ENCODE data around the gene SEPHS1. TPM values are rescaled to one million over a fixed set of nuclear protein-coding genes. Genes with fewer than 3 reads are reported as not detected.

The SEPHS1 gene
- total RNA-seq, 2 donors from 2014 or later: 20.7 to 22.8 TPM

DNA sequence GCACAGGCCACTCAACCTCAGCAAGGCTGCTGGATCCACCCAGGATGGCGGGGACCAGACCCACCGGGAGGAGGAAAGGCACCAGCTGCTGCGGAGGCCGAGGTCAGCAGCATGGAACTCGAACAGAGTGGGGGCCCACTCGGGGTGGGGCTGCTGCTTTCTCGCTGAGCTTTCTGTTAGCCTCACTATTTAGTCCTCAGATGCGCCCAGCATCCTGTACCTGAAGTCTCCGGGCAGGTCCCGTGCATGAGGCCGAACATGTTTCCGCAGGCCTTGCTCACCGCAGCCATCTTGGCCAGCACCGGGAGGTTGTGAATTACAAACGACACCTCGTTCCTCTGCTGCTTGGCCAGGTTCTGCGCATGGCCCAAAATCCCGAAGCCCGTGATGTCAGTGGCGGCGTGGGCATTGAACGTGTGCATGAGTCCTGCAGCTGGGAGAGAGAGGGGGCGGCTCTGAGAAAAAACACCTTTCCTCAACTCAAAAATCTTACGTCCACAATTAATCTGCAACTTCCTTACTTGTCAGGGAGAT is 25.4 kb downstream of the SEPHS1 start:
- TF ChIP-seq, protein P1, sequence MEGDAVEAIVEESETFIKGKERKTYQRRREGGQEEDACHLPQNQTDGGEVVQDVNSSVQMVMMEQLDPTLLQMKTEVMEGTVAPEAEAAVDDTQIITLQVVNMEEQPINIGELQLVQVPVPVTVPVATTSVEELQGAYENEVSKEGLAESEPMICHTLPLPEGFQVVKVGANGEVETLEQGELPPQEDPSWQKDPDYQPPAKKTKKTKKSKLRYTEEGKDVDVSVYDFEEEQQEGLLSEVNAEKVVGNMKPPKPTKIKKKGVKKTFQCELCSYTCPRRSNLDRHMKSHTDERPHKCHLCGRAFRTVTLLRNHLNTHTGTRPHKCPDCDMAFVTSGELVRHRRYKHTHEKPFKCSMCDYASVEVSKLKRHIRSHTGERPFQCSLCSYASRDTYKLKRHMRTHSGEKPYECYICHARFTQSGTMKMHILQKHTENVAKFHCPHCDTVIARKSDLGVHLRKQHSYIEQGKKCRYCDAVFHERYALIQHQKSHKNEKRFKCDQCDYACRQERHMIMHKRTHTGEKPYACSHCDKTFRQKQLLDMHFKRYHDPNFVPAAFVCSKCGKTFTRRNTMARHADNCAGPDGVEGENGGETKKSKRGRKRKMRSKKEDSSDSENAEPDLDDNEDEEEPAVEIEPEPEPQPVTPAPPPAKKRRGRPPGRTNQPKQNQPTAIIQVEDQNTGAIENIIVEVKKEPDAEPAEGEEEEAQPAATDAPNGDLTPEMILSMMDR (IDR thresholded peaks at IDR 0.05): no peak
- H3K4me1 ChIP-seq: no peaks in the 10 kb centered on the region
- DNase-seq (ENCODE audit: low spot score): no peak
- H3K36me3 ChIP-seq: peaks cover 70% of the 10 kb centered on the region
- no peaks in the 10 kb centered on the region for H3K9me3 ChIP-seq
- H3K4me3 ChIP-seq: no peak overlapping the region
- H3K27ac ChIP-seq: no peak overlapping the region
- H3K27me3 ChIP-seq: no peaks in the 10 kb centered on the region

DNA sequence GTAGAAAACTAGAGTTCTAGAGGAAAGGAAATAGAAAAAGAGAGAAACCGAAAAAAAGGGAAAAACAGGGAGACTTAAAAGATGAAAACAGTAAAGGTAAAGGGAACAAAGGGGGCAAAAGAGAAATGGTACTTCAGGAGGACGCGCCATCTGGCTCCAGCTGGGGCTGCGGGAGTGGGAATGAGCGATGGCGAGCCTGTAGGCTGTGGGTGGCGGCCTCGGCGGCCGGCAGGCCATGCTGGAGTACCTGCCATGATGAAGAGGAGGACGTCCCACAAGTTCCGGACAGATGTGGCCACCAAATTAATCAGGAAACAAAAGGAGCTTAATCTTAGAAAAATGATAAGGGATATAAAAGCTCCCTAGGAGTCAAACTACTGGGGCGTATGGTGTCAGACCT is 26.5 kb downstream of the SEPHS1 start:
- no peaks in the 10 kb centered on the region for H3K4me1 ChIP-seq
- no peaks in the 10 kb centered on the region for H3K27me3 ChIP-seq
- TF ChIP-seq, protein P1 (IDR thresholded peaks at IDR 0.05): no peak
- H3K27ac ChIP-seq: no peak overlapping the region
- H3K9me3 ChIP-seq: no peaks in the 10 kb centered on the region
- H3K4me3 ChIP-seq: no peak overlapping the region
- no peak for DNase-seq (ENCODE audit: low spot score)
- H3K36me3 ChIP-seq: peaks cover 62% of the 10 kb centered on the region

DNA sequence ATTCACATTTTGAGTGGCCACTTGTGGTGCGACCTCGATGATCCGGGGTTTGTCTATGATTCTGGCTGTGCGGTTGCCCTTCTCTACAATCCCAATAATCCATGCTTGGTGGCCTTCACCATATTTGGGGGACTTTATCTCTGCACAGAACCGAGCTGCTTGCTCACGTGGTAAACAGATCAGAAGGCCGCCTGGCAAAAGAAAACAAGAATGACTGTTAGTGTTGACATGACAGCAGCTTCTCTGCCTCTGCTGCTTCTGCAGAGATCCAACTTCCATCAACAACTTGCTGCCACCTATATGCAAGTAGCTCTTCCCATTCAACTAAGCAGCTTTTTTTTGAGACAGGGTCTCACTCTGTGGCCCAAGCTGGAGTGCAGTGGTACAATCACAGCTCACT is 28.9 kb downstream of the SEPHS1 start:
- Histone ChIP-seq H3K27me3 (no peaks in the 10 kb centered on the region), H3K9me3 (no peaks in the 10 kb centered on the region), H3K4me1 (no peaks in the 10 kb centered on the region), H3K27ac (peak overlapping the region; percentile 7 to 11), H3K4me3 (no peak overlapping the region), H3K36me3 (peaks cover 40% of the 10 kb centered on the region)
- TF ChIP-seq, protein P1 (IDR thresholded peaks at IDR 0.05): no peak
- no peak for DNase-seq (ENCODE audit: low spot score)

DNA sequence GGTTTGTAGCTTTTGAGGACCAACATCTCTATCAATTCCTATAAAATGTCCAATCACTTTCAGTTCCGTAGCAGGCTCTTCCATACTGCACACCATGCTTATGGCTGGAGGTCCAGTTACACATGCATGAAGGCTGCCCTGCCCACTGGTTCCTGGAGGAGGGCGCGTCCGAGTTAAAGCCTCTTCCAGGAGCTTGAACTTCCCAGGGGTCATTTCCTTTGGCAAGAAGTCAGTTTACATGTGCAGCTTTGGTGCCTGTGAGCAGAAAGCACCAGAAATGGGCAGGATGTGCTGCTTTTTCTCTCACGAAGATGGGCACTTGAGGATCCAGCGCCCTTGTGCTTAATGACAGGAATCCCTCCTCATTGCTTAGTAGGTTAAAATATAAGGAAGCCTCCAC is 30.6 kb downstream of the SEPHS1 start:
- no peaks in the 10 kb centered on the region for H3K4me1 ChIP-seq
- no peak overlapping the region for H3K27ac ChIP-seq
- no peak overlapping the region for H3K4me3 ChIP-seq
- TF ChIP-seq, protein P1 (IDR thresholded peaks at IDR 0.05): no peak
- DNase-seq (ENCODE audit: low spot score): no peak
- H3K9me3 ChIP-seq: no peaks in the 10 kb centered on the region
- H3K36me3 ChIP-seq: peaks cover 25% of the 10 kb centered on the region
- H3K27me3 ChIP-seq: no peaks in the 10 kb centered on the region

DNA sequence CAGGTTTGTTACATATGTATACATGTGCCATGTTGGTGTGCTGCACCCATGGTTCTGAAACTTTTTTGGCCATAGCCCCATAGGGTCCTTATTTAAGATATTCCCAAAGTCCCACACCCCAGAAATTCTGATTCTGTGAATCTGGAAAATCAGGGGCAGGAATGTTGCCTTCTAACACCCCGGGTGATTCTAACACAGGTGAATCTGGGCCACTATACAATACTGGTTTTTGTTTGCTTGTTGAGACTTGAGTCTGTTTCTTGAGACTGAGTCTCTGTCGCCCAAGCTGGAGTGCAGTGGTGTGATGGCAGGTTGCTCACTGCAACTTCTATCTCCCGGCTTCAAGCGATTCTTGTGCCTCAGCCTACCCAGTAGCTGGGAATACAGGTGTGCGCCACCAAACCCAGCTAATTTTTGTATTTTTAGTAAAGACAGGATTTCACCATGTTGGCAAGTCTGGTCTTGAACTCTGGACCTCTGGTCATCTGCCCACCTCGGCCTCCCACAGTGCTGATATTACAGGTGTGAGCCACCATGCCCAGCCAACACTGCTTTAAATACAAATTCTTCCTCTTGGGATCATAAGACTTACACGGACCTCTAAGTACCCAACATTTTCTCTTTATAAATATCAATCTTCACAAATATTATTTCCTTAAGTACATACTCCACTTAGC is 31.3 kb downstream of the SEPHS1 start:
- Histone ChIP-seq H3K4me3 (no peak overlapping the region), H3K9me3 (no peaks in the 10 kb centered on the region), H3K36me3 (peaks cover 18% of the 10 kb centered on the region), H3K27ac (no peak overlapping the region), H3K27me3 (no peaks in the 10 kb centered on the region), H3K4me1 (no peaks in the 10 kb centered on the region)
- DNase-seq (ENCODE audit: low spot score): no peak
- TF ChIP-seq, protein P1 (IDR thresholded peaks at IDR 0.05): no peak

DNA sequence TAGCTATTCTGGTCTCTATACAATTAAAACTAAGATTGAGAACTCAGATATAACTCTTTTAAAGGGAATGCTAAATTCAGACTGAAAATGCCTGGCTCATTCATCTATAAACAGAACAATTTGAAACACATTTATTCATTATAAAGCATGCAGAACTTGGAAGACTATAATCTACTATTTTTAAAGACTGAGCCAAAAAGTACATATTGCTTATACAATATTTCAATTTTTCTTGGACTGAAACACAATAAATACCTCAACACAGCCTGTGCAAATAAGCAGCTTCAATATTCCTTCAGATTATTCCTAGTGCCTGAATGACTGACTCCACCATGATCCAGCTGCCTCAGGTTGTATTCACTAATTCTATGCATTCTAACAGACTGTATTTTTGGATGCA is 32.7 kb downstream of the SEPHS1 start:
- Histone ChIP-seq H3K4me1 (no peaks in the 10 kb centered on the region), H3K9me3 (no peaks in the 10 kb centered on the region), H3K27ac (no peak overlapping the region), H3K36me3 (peaks cover 12% of the 10 kb centered on the region), H3K27me3 (no peaks in the 10 kb centered on the region), H3K4me3 (no peak overlapping the region)
- TF ChIP-seq, protein P1 (IDR thresholded peaks at IDR 0.05): no peak
- DNase-seq (ENCODE audit: low spot score): no peak

Measured in right atrium auricular region (tissue), 2 donors.